AG09309 (cell line): ENCODE results near the gene GPC4.

Experiments used
- DNase-seq: peaks from one replicate; pipeline ENCODE4 v3.0.0-alpha.2; 2010; ENCODE audit warnings: low read depth
- H3K4me3 ChIP-seq: 2 replicates; pipeline ENCODE4 v1.5.1; 2011; ENCODE audit warnings: mild to moderate bottlenecking, low read depth, low read length, moderate library complexity; ENCODE audit not compliant: control insufficient read depth
- CTCF ChIP-seq: IDR thresholded peaks from 2 replicates; pipeline ENCODE4 v1.5.1; 2011; ENCODE audit warnings: mild to moderate bottlenecking, low read depth, low read length, inconsistent platforms; ENCODE audit not compliant: insufficient read depth, control insufficient read depth; ENCODE audit errors: missing control alignments

GPC4 gene

DNA sequence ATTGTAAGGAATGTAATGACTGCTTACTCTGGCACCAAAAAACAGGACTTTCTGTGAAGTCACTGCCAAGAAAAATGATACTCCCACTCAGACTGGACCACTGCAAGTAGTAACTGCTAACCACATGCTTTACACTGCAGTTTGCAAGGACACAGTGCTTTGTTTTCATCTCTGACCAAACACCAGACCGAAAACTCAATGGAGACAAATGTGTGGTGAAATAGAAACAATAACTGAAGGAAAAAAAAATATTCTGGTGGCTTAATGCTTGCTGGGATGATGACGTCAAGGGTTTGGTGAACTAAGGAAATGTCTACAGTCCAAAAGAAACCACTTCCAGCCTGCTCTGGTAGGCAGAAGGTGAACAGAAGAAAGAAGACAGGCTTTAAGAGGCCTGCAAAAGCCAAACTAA is 13.2 kb downstream of the GPC4 start:
- TF ChIP-seq CTCF, result no peak
- no peak overlapping the region for H3K4me3 ChIP-seq
- DNase-seq, result no peak

DNA sequence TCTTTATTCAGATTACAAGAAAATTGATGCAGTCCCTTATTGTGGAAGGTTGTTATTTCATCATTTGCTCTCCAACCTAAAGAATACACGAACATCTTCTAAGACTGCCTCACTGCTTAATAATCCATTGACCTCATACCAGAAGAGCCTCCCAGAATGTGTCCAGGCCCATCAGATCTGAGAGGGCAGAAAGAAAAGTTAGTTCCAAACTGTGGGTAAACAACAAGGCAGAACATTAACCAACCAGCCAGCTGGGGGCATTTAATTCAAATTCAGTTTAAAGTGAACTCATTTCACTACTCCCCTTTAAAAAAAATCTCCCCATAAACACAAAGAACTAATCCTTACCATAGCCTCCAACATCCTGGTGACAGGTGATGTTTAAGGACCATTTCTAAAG is 13.8 kb downstream of the GPC4 start:
- no peak overlapping the region for H3K4me3 ChIP-seq
- no peak for TF ChIP-seq CTCF
- DNase-seq, result no peak

- no peak for DNase-seq
- no peak overlapping the region for H3K4me3 ChIP-seq
- TF ChIP-seq CTCF, result no peak
These were observed 15.9 kb downstream of the GPC4 start for GRCh38 chrX:133399411-133399810.

- DNase-seq, result no peak
- H3K4me3 ChIP-seq, result no peak overlapping the region
- no peak for TF ChIP-seq CTCF
These were observed 20.5 kb downstream of the GPC4 start for GRCh38 chrX:133394765-133395164.

- DNase-seq, result no peak
- no peak overlapping the region for H3K4me3 ChIP-seq
- TF ChIP-seq CTCF, result no peak
These were observed 22.6 kb downstream of the GPC4 start for GRCh38 chrX:133392671-133393070.

- no peak for TF ChIP-seq CTCF
- DNase-seq, result no peak
- H3K4me3 ChIP-seq, result no peak overlapping the region
These were observed 24.2 kb downstream of the GPC4 start for GRCh38 chrX:133391111-133391510.

GRCh38 chrX:133390676-133391075 is 24.6 kb downstream of the GPC4 start:
- TF ChIP-seq CTCF, result no peak
- DNase-seq, result no peak
- H3K4me3 ChIP-seq, result no peak overlapping the region
